Daoy (cell line): Measurements from ENCODE around the gene DNAAF6. TPM values are rescaled to one million over a fixed set of nuclear protein-coding genes. Genes with fewer than 3 reads are reported as not detected.
"Not testable (repeated sequence)": the region's sequence is repeated elsewhere in the genome, so short reads cannot be mapped to it uniquely, and the experiment has no call there.

Source experiments
- DNase-seq: peaks from one replicate; pipeline ENCODE4 v3.0.0-alpha.2; 2015; ENCODE audit warnings: low read depth
- total RNA-seq: library from RNA; depleted of rRNA; stranded (reverse); fragments of >200 nt; shearing (Covaris generic); gene quantifications from 2 replicates; pipeline ENCODE4 v1.2.3, GENCODE V29; 2014; rRNA removed

DNAAF6 gene
- total RNA-seq, result not detected in 2 replicates

DNA sequence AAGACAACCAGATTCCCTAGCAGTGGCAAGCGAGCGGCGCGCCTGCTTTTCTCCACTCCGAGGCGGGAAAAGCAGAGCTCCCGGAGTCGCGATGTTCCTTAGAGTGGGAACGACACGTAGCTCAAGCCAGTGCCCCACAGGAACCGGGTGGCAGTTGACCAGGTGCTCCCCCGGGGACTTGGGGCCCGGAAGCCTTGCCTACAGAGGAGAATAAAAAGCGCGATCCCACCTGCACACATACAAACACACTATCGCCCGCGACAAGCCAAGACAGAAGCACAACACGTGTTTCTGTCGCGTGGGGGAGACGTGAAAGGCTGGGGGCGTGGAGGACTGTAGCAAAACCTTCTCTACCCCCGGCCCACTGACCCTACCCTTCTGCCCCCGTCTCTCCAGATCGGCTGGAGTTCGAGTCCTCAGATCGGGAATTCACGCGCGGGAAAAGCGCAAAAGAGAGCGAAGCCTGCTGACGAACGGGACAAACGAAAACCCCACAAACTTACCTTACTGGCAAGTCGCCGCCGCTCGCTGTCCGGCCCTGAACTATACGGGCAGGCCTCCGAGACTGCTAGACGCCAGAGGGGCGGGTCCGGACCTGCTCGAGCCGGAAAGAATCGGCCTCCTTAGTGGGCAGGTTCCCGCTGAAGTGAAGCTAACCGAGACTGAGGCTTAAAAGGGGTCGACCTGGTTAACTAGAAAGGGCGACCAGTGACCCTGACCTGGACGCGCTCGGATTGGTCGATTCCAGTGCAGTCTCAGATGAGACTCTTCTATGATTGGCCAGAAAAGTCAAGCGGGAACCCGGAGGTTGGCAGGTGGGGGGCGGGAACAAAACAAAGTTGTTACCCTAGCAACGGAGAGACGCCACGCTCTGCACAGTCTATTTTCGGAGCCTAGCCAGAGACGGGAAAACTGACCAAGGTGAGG lies at the start of gene DNAAF6, which contains the start of gene NUP62CL:
TSS of gene DNAAF6 (plus strand) at position 842 of the 927 bp plus-strand sequence. CDS start 6,265 bp downstream, outside the sequence.
TSS of gene NUP62CL (minus strand) at position 664 of the 927 bp plus-strand sequence. CDS start 31,287 bp downstream, outside the sequence.
- peak; percentile 73 for DNase-seq

DNA sequence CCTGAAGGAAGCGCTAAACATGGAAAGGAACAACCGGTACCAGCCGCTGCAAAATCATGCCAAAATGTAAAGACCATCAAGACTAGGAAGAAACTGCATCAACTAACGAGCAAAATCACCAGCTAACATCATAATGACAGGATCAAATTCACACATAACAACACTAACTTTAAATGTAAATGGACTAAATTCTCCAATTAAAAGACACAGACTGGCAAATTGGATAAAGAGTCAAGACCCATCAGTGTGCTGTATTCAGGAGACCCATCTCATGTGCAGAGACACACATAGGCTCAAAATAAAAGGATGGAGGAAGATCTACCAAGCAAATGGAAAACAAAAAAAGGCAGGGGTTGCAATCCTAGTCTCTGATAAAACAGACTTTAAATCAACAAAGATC lies 48.8 kb upstream of the DNAAF6 start:
- not testable (repeated sequence) for DNase-seq

- DNase-seq, result no peak
Measured at GRCh38 chrX:107167163-107167921, 39.1 kb upstream of the DNAAF6 start.

- DNase-seq, result no peak
Measured at GRCh38 chrX:107168257-107168656, 38.2 kb upstream of the DNAAF6 start.

GRCh38 chrX:107168712-107169111 lies 37.7 kb upstream of the DNAAF6 start:
- no peak for DNase-seq

- DNase-seq, result no peak
Measured at GRCh38 chrX:107171369-107172102, 34.9 kb upstream of the DNAAF6 start.

DNA sequence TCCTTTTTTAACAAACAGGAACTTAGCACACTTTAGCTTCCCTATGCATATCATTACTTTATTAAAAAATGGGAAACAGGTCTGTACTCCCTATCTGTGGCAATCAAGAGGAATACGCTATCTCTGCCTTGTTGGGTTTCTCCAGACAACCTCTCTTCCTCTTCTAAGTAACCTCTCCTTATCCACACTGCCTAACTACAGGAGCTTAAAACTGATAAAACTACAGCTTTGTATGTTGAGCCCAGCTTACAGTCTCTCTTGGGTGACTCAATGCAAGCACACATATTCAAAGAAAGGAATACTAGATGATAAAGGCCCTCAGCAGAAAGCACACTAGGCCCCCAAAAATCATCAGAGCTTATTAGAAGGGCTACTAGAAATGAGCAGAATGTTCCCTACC lies 9.1 kb upstream of the DNAAF6 start:
- DNase-seq, result no peak

DNA sequence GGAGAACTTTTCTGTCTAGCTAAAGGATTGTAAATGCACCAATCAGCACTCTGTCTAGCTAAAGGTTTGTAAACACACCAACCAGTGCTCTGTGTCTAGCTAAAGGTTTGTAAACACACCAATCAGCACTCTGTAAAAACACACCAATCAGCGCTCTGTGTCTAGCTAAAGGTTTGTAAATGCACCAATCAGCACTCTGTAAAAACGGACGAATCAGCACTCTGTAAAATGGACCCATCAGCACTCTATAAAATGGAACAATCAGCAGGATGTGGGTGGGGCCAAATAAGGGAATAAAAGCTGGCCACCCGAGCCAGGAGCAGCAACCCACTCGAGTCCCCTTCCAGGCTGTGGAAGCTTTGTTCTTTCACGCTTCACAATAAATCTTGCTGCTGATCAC lies 8.3 kb upstream of the DNAAF6 start:
- DNase-seq, result not testable (repeated sequence)

DNA sequence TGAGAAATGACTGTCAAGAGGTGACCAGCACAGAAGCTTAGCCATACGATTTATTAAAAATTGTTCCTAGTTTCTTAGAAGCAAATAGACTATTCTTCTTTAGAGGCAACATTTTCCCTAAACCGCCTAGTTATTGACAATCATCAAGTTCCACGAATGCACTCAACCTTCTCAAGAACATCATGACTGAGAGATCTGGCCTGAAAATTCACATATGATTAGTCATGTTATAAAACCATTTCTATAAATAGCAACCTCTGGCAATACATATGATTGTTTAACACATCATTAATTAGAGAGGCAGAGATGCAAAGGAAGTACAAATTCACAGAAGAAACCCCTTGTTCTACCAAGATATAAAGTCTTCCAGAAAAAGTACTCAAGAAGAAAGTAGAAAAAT lies 6.9 kb upstream of the DNAAF6 start:
- no peak for DNase-seq

- no peak for DNase-seq
Measured at GRCh38 chrX:107204068-107204605, 2.3 kb upstream of the DNAAF6 start.

- no peak for DNase-seq
Measured at GRCh38 chrX:107206697-107207065, 270 bp downstream of the DNAAF6 start.

DNA sequence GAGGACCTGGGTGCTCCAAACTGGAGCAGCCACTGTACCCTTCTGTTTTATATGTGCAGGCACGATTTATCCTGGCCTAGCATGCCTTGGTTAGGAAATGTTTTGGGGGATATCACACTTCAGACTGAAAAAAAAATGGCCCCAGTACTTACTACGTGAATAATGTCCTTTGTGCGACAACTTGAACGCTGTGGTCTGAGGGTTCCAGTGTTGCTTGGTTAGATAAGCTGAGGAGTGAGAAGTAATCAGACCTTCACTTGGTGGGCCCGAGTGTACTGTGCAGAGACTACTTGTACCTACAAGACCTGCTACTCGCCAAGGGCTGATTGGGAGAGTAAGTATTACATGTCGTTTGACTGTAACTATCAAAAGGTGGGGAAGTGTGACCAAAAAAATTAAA lies 678 bp downstream of the DNAAF6 start:
- no peak for DNase-seq

DNA sequence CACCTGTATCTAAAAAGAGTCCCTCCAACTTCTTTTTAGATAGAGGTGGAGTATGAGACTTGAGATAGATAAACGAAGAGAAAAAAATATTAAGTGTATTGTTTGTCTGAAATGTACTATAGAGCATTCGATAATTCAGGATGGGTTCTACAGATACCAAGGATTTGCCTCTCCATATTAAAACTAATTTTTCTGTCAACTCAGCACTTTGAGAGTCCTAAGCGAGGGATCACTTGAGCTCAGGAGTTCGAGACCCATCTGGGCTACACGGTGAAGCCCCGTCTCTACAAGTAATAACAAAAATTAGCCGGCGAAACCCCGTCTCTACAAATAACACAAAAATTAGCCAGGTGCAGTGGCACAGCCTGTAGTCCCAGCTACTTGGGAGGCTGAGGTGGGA lies 1.5 kb downstream of the DNAAF6 start:
- no peak for DNase-seq

DNA sequence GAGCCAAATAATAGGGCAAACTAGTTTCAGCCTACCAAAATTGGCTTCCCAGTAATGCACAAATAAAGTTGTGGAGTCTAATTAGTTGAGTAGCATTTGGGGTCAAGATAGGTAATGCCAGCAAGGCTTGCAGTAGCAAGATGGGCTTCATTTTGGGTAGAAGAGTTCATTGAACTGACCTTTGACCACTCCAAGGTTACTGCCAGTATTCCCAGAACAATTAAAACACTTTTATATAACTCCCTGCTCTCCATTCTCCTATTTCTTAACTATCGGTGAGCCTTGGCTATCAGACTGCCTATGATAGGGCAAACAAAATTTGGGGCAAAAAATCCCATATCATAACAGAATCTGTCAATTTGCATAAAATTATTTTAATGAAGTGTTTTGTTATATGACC lies 7.1 kb downstream of the DNAAF6 start:
- DNase-seq, result no peak

GRCh38 chrX:107226757-107227156 lies 20.3 kb downstream of the DNAAF6 start:
- DNase-seq, result no peak

DNA sequence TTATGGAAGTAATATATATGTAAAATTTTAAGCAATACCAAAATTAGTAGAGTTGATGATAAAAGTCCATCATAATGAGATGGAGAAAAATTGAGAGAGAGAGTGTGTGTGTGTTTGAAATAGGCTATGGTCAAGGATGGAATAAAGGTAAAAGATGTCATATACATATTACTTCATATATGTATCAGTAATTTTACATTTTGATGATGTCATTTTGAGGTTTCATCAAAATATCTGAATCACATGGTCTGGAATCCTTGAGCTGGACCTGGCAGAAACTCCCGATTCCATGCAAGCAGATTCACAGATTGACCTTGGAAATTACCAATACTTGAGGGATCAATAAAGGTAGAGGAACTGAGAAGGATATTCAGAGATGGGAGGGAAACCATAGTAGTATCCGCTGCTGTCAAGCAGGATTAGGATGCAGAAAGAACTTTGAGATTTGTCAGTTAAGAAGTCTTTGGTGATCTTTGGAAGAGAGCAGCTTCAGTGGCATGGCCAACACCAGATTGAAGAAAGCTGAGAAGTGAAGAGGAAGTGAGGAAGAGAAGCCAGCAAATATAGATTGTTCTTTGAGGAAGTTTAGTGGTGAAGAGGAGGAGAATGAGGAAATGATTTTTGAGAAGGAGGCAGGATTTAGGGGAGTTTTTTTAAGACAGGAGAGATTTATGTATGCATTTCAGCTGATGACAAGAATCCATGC lies 21.5 kb downstream of the DNAAF6 start:
- no peak for DNase-seq

- DNase-seq, result no peak
Measured at GRCh38 chrX:107228486-107228819, 22.0 kb downstream of the DNAAF6 start.

GRCh38 chrX:107272431-107272921 lies 66.1 kb downstream of the DNAAF6 start:
- no peak for DNase-seq

DNA sequence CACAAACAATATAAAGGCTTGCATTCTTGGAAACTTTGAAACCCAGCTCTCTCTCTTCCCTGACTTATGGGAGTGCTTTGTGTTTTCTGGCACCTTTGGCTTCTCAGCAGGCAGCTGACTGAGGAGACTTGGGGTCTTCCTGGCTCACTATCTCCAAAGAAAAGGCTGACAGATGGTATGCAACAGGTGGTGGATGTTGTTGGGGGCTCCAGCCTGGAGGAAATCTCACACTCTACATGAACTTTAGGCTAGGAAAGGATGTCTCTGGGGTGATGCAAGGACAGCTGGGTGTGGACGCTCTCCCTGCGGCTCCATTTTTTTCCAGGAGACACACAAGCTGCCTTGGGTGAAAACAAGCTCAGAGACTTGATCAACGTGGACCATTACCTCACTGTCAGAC lies 67.4 kb downstream of the DNAAF6 start:
- DNase-seq, result no peak

DNA sequence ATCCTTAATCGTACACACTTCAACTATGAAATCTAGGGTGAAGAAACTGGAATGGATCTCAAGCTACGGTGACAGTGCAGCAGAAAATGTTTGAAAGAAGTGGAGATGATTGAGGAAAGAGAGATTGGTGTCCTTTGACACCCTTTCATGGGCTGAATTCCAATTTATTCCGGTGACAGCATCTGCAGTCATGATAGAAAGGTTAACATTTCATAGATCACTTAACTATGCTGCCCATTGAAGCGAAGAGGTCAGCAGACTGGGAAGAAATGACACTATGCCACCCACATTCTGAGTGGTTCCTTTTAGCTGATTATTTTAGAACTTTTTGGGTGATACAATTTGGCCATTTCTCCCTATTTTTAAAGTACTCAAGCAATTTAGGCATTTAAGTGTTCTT lies 82.3 kb downstream of the DNAAF6 start:
- no peak for DNase-seq

DNA sequence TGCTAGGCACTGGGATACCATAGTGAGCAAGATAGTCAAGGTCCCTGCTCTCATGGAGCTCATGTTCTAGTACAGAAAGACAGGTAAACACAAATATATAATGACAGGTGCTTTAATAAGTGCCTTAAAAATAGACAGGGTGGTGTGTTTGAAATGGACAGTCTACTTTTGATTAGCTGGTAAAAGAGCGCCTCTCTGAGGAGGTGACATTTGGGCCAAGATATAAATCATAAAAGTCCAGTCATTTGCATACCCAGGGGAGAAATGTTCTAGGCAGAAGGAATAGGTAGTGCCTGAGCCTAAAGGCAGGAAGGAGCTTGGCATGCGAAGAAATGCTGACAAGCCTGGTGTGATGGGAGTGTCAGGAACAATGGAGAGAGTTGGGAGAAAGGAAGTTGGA lies 83.6 kb downstream of the DNAAF6 start:
- DNase-seq, result no peak
